C4-2B (cell line): Measurements from ENCODE around the gene ZNF594.

Source experiments
- CTCF ChIP-seq: fragments of 450-650 bp; conservative IDR thresholded peaks from 2 replicates; pipeline ENCODE4 v1.5.1; 2017; ENCODE audit warnings: mild to moderate bottlenecking
- ZFX ChIP-seq: fragments of 450-650 bp; IDR thresholded peaks from 2 replicates; pipeline ENCODE4 v1.6.1; 2017

- TF ChIP-seq CTCF (no peak), ZFX (no peak)
These were observed 19.1 kb upstream of the ZNF594 start for GRCh38 chr17:5210614-5211252.
